Measurements from ENCODE around the gene PLCH1. TPM values are rescaled to one million over a fixed set of nuclear protein-coding genes. Genes with fewer than 3 reads are reported as not detected.

Gene PLCH1
- total RNA-seq, 1 experiment from 2014 or later, result 1.4 TPM

DNA sequence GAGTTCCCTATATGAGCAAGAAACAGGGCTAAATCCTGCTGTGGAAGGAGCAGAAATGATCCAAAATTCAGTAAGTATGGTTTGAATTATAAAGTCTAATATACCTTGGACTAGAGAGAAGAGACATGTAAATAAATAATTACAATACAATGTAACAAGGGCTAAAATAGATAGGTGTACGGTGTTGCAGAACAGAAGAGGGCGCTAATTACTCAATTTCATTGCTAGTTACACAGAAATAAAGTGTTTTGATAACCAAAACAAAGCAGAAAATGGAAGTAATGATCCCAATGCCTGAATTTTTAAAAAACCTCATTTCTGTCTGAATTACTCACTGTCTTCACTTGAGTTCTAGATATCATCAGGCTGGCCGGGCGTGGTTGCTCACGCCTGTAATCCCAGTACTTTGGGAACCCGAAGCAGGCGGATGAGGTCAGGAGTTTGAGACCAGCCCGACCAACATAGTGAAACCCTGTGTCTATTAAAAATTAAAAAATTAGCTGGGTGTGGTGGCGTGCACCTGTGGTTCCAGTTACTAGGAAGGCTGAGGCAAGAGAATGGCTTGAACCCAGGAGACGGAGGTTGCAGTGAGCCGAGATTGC lies 8.3 kb upstream of the PLCH1 start:
- Histone ChIP-seq H3K9me3 (ENCODE audit: insufficient read depth, low read depth) (no peaks in the 10 kb centered on the region), H3K79me2 (ENCODE audit: low read depth) (no peaks in the 10 kb centered on the region), H3K4me3 (no peak overlapping the region), H3K4me1 (replicated peaks; ENCODE audit: insufficient read depth) (peaks cover 14% of the 10 kb centered on the region), H3K27me3 (ENCODE audit: insufficient read depth, low read depth) (no peaks in the 10 kb centered on the region), H3F3A (ENCODE audit: insufficient read depth, low read depth) (peaks cover 11% of the 10 kb centered on the region; the same call in 1 of the 2 replicates), H3K9me2 (ENCODE audit: insufficient read depth) (no peaks in the 10 kb centered on the region), H3K27ac (no peak overlapping the region), H4K20me1 (ENCODE audit: insufficient read depth) (no peaks in the 10 kb centered on the region), H2AFZ (no peak overlapping the region), H3K36me3 (ENCODE audit: low read depth) (no peaks in the 10 kb centered on the region), H3K4me2 (no peak overlapping the region)
- CTCF ChIA-PET, result interaction anchor here (0.7 kb wide), 1 partner anchor 159 kb away, joined by 3 read pairs; no protein-coding TSS in a partner anchor
- no peak for TF ChIP-seq EZH2 (IDR thresholded peaks at IDR 0.05; ENCODE audit: low read depth)
- TF ChIP-seq, protein P1, sequence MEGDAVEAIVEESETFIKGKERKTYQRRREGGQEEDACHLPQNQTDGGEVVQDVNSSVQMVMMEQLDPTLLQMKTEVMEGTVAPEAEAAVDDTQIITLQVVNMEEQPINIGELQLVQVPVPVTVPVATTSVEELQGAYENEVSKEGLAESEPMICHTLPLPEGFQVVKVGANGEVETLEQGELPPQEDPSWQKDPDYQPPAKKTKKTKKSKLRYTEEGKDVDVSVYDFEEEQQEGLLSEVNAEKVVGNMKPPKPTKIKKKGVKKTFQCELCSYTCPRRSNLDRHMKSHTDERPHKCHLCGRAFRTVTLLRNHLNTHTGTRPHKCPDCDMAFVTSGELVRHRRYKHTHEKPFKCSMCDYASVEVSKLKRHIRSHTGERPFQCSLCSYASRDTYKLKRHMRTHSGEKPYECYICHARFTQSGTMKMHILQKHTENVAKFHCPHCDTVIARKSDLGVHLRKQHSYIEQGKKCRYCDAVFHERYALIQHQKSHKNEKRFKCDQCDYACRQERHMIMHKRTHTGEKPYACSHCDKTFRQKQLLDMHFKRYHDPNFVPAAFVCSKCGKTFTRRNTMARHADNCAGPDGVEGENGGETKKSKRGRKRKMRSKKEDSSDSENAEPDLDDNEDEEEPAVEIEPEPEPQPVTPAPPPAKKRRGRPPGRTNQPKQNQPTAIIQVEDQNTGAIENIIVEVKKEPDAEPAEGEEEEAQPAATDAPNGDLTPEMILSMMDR (conservative IDR thresholded peaks at IDR 0.05), result peak; percentile 76
- POLR2A ChIA-PET (ENCODE audit: unreplicated experiment), result no interaction called here
- BruUV-seq (replicated peaks), result no TSS peak
- intact Hi-C loops (cut with micrococcal nuclease; ENCODE audit: unreplicated experiment), result loop anchor here (2.0 to 5.0 kb wide), 2 partner anchors 1384 to 1449 kb away; no protein-coding TSS in a partner anchor
- DNase-seq, result no peak

DNA sequence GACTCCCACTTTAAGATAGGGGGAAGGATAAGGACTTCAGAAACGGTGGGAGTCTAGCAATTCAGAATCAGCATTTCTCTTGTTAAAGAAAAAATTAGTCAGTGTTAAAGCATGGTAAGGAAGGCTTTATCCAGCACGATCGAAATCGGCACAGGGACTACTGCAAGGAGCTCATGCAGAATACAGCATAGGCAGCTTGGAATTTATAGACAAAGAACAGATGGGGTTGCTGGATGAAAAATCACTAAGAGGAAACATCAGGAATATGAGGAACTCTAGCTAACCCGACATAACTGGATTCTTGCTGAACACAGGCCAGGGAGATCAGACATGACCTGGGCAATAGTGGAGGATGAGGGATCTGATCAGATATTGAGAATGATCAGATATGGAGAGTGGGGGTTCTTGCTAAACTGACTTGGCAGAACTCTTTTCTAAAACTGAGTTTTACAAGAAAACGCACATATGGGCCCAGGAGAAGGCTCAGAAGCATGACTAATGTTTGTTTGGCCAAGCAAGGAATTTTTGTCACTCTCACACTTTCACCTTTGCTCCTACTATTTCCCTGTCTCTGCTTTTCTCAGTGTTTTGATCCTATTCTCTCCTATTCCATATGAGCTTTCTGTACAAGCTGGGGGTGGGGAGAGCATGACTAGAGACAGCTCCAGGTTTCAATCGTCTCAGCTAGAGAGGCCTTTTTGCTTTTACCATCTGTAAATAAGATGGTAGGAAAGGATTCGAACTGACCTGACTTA lies 3.9 kb upstream of the PLCH1 start:
- ChIA-PET CTCF (no interaction called here), POLR2A (ENCODE audit: unreplicated experiment) (interaction anchor here (0.7 kb wide), 1 partner anchor 1453 kb away, joined by 3 read pairs; no protein-coding TSS in a partner anchor)
- Histone ChIP-seq H3K27me3 (ENCODE audit: insufficient read depth, low read depth) (no peaks in the 10 kb centered on the region), H4K20me1 (ENCODE audit: insufficient read depth) (no peaks in the 10 kb centered on the region), H3K36me3 (ENCODE audit: low read depth) (no peaks in the 10 kb centered on the region), H3F3A (ENCODE audit: insufficient read depth, low read depth) (peaks cover 11% of the 10 kb centered on the region; the same call in 1 of the 2 replicates), H3K9me3 (ENCODE audit: insufficient read depth, low read depth) (no peaks in the 10 kb centered on the region), H3K27ac (peak overlapping the region; percentile 35; the same call in 1 of the 2 replicates), H2AFZ (peak overlapping the region; percentile 34; the same call in 1 of the 2 replicates), H3K4me2 (peak overlapping the region; percentile 50), H3K4me1 (replicated peaks; ENCODE audit: insufficient read depth) (peaks cover 22% of the 10 kb centered on the region), H3K4me3 (no peak overlapping the region), H3K79me2 (ENCODE audit: low read depth) (no peaks in the 10 kb centered on the region), H3K9me2 (ENCODE audit: insufficient read depth) (no peaks in the 10 kb centered on the region)
- TF ChIP-seq, protein P1 (conservative IDR thresholded peaks at IDR 0.05), result no peak
- no peak for TF ChIP-seq EZH2 (IDR thresholded peaks at IDR 0.05; ENCODE audit: low read depth)
- intact Hi-C loops (cut with micrococcal nuclease; ENCODE audit: unreplicated experiment), result loop anchor here (10.0 kb wide), 1 partner anchor 56 kb away; the partner anchor contains the start of gene C3orf33
- DNase-seq, result peak in 1 of 2 experiments; percentile 64
- no TSS peak for BruUV-seq (replicated peaks)

DNA sequence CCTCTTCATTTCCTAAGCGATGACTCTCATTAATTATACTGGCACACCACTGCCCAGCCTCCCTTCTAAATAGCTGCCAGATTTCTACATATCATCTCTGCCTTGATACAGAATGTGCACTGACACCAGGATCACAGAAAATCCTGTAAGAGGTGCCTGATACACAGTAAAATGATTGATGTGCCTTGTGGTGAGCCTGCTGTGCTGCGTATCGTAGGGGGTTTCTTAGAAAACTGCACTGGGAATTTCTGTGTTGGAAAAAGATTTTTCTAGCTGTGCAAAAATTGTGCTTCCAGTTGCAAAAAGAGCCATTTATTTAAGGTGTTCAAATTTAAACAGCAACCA lies 3.0 kb upstream of the PLCH1 start:
- H3K9me2 ChIP-seq (ENCODE audit: insufficient read depth), result no peaks in the 10 kb centered on the region
- intact Hi-C loops (cut with micrococcal nuclease; ENCODE audit: unreplicated experiment), result loop anchor here (10.0 kb wide), 1 partner anchor 57 kb away; the partner anchor contains the start of gene C3orf33
- no peaks in the 10 kb centered on the region for H3K9me3 ChIP-seq (ENCODE audit: insufficient read depth, low read depth)
- ChIA-PET POLR2A (ENCODE audit: unreplicated experiment) (no interaction called here), CTCF (no interaction called here)
- H3K4me2 ChIP-seq, result no peak overlapping the region
- H3K27me3 ChIP-seq (ENCODE audit: insufficient read depth, low read depth), result no peaks in the 10 kb centered on the region
- peaks cover 28% of the 10 kb centered on the region for H3K4me1 ChIP-seq (replicated peaks; ENCODE audit: insufficient read depth)
- no peak for DNase-seq
- peaks cover 11% of the 10 kb centered on the region; the same call in 1 of the 2 replicates for H3F3A ChIP-seq (ENCODE audit: insufficient read depth, low read depth)
- no peak overlapping the region for H2AFZ ChIP-seq
- H3K36me3 ChIP-seq (ENCODE audit: low read depth), result no peaks in the 10 kb centered on the region
- H3K27ac ChIP-seq, result no peak overlapping the region
- TF ChIP-seq, protein P1 (conservative IDR thresholded peaks at IDR 0.05), result no peak
- TF ChIP-seq EZH2 (IDR thresholded peaks at IDR 0.05; ENCODE audit: low read depth), result no peak
- no peak overlapping the region for H3K4me3 ChIP-seq
- no TSS peak for BruUV-seq (replicated peaks)
- no peaks in the 10 kb centered on the region for H4K20me1 ChIP-seq (ENCODE audit: insufficient read depth)
- no peaks in the 10 kb centered on the region for H3K79me2 ChIP-seq (ENCODE audit: low read depth)
